B cell (primary cell): ENCODE results near the gene RTF2. TPM values are rescaled to one million over a fixed set of nuclear protein-coding genes. Genes with fewer than 3 reads are reported as not detected.

Experiments used
- ATAC-seq: fragments of 200-7000 bp; cut with Tn5 transposase; one replicate; pipeline ENCODE4 v1.10.0; 2021; ENCODE audit warnings: low read depth, mild to moderate bottlenecking, moderate number of reproducible peaks, moderate library complexity
- CTCF ChIA-PET: fragments of 350-600 bp; sonication (Branson Sonifier 250); formaldehyde crosslinking; loops from one replicate; lab custom pipeline; 2021; ENCODE audit warnings: antibody characterized with exemption, inconsistent platforms; lab: Charles Lee
- POLR2A ChIA-PET: fragments of 350-600 bp; sonication (Branson Sonifier 250); formaldehyde crosslinking; loops from one replicate; lab custom pipeline; 2021; ENCODE audit warnings: antibody characterized with exemption; lab: Charles Lee
- DNase-seq: peaks from one replicate; pipeline ENCODE4 v3.0.0; 2013
- H2AFZ ChIP-seq: 2 replicates; pipeline ENCODE4 v1.6.1; 2012; ENCODE audit warnings: mild to moderate bottlenecking, low read depth, low read length; ENCODE audit not compliant: insufficient read depth, poor library complexity, severe bottlenecking
- H3K27ac ChIP-seq, 2 donors: 1 replicate in 1 of 2; 2 replicates in 1 of 2; pipeline ENCODE4 v1.5.1; 2012 to 2013; ENCODE audit warnings: low read length in 2 of 2, mild to moderate bottlenecking in 2 of 2, moderate library complexity in 1 of 2
- H3K27me3 ChIP-seq, 4 experiments: fragments of 200-600 bp in 1 of 4; sonication (generic) in 1 of 4; replicated peaks in 1 of 4; 1 replicate in 2 of 4; 2 replicates in 2 of 4; pipeline versions ENCODE4 v1.6.1 to v1.7.0; 2013 to 2016; ENCODE audit warnings: low read length in 3 of 4, mild to moderate bottlenecking in 2 of 4, mixed read lengths in 1 of 4, moderate library complexity in 1 of 4; ENCODE audit not compliant: insufficient read depth in 4 of 4, control insufficient read depth in 3 of 4; ENCODE audit errors: control extremely low read depth in 1 of 4
- H3K36me3 ChIP-seq, 2 experiments: replicated peaks in 1 of 2; 1 replicate in 1 of 2; 2 replicates in 1 of 2; pipeline versions ENCODE4 v1.6.1 to v1.7.1; 2013; ENCODE audit warnings: low read length in 1 of 2; ENCODE audit not compliant: insufficient read depth in 2 of 2, control insufficient read depth in 1 of 2; ENCODE audit errors: control extremely low read depth in 1 of 2, extremely low read depth in 1 of 2
- H3K4me1 ChIP-seq, 2 donors: fragments of 200-600 bp in 1 of 2; sonication (generic) in 1 of 2; 1 replicate in 1 of 2; 2 replicates in 1 of 2; pipeline versions ENCODE4 v1.5.1 to v1.6.1; 2013 to 2017; ENCODE audit warnings: low read length in 2 of 2; ENCODE audit not compliant: control insufficient read depth in 2 of 2, insufficient read depth in 2 of 2
- H3K4me2 ChIP-seq: replicated peaks from 2 replicates; pipeline ENCODE3; 2012; ENCODE audit warnings: mild to moderate bottlenecking, low read depth, low read length; ENCODE audit not compliant: poor library complexity, severe bottlenecking
- H3K4me3 ChIP-seq, 5 experiments: fragments of 200-600 bp in 1 of 5; sonication (generic) in 1 of 5; 1 replicate in 3 of 5; 2 replicates in 2 of 5; pipeline versions ENCODE4 v1.5.1 to v1.7.0; 2011 to 2016; ENCODE audit warnings: low read length in 4 of 5, mild to moderate bottlenecking in 4 of 5, low read depth in 2 of 5, control low read depth in 1 of 5, moderate library complexity in 1 of 5; ENCODE audit not compliant: insufficient read depth in 1 of 5; ENCODE audit errors: control extremely low read depth in 1 of 5, extremely low read depth in 1 of 5
- H3K79me2 ChIP-seq: fragments of 200-600 bp; sonication (generic); one replicate; pipeline ENCODE4 v1.6.0; 2016; ENCODE audit warnings: low read length; ENCODE audit not compliant: control insufficient read depth, insufficient read depth
- H3K9ac ChIP-seq: fragments of 200-600 bp; sonication (generic); 2 replicates; pipeline ENCODE4 v1.6.1; 2017; ENCODE audit warnings: mild to moderate bottlenecking, low read length, moderate library complexity
- H3K9me3 ChIP-seq, 3 donors: one replicate each; pipeline versions ENCODE4 v1.6.1 to v1.7.1; 2013; ENCODE audit warnings: low read length in 2 of 3; ENCODE audit not compliant: control insufficient read depth in 2 of 3, insufficient read depth in 1 of 3; ENCODE audit errors: control extremely low read depth in 1 of 3
- H4K20me1 ChIP-seq: 2 replicates; pipeline ENCODE4 v1.6.0; 2012; ENCODE audit warnings: mild to moderate bottlenecking, low read length; ENCODE audit not compliant: insufficient read depth, control insufficient read depth, poor library complexity, severe bottlenecking
- H3K27ac Mint-ChIP-seq: one replicate; pipeline ENCODE4 v1.8.0; 2021; ENCODE audit warnings: mixed read lengths
- H3K27me3 Mint-ChIP-seq: one replicate; pipeline ENCODE4 v1.8.0; 2021; ENCODE audit warnings: mixed read lengths
- H3K4me1 Mint-ChIP-seq: one replicate; pipeline ENCODE4 v1.8.0; 2021; ENCODE audit warnings: mixed read lengths
- H3K4me3 Mint-ChIP-seq: one replicate; pipeline ENCODE4 v1.8.0; 2021; ENCODE audit warnings: mixed read lengths
- H3K9me3 Mint-ChIP-seq: one replicate; pipeline ENCODE4 v1.8.0; 2022; ENCODE audit warnings: mixed read lengths; ENCODE audit not compliant: insufficient read depth
- EZH2 ChIP-seq: IDR thresholded peaks from 2 replicates; pipeline ENCODE4 v1.6.1; 2012; ENCODE audit warnings: borderline replicate concordance, low read depth, mild to moderate bottlenecking, moderate library complexity, low read length; ENCODE audit not compliant: insufficient read depth, poor library complexity, severe bottlenecking
- WGBS: methylation state at CpG from one replicate; pipeline ENCODE4 v1.1.5; 2013; ENCODE audit warnings: missing lambda C conversion rate; ENCODE audit not compliant: insufficient coverage; 5-methylcytosine and 5-hydroxymethylcytosine counted together
- intact Hi-C: fragments of 100-400 bp; cut with micrococcal nuclease; formaldehyde crosslinking; loops from one replicate; pipeline ENCODE4 v1.10.0; 2022
- polyA plus RNA-seq: library from polyadenylated mRNA; depleted of rRNA; stranded (reverse); fragments of >200 nt; gene quantifications from 2 replicates; pipeline ENCODE4 v1.2.3, GENCODE V29; 2012
- small RNA-seq: library from RNA; depleted of rRNA; stranded (forward); fragments of <200 nt; gene quantifications from one replicate; pipeline ENCODE3, GENCODE V24; 2012; ENCODE audit warnings: low replicate concordance, low read depth; ENCODE audit not compliant: insufficient read length
- total RNA-seq, 2 donors: library from RNA; stranded (reverse); fragments of 120-200 nt in 1 of 2; gene quantifications; 1 replicate in 1 of 2; 2 replicates in 1 of 2; pipeline versions ENCODE4 v1.2.3 to v1.2.4, GENCODE V29; 2013 to 2022
- TF ChIP-seq, protein P1 (sequence below): fragments of 200-600 bp; IDR thresholded peaks from one replicate; pipeline ENCODE4 v1.8.0; 2022; ENCODE audit warnings: antibody characterized with exemption, mild to moderate bottlenecking

Gene RTF2
- total and polyA plus RNA-seq, 2 donors (not counting 1 experiment from before 2014, with no cell fraction given): 34.6 to 78.4 TPM

DNA sequence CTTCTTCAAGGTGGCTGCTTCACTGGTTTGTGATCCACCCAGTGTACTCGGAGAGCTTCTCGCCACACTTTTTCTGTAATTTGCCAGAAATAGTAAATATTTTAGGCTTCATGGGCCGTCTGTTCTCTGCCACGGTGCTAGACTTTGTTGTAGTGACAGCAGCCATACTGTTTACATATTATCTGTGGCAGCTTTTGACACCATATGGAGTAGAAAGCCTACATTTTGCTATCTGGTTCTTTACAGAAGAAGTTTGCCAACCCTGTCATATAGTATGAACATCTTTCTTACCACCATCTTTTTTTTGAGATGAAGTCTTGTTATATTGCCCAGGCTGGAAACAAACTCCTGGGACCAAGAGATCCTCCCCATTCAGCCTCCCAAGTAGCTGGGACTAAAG, 97.1 kb downstream of the RTF2 start:
- ATAC-seq: no peak
- TF ChIP-seq, protein P1, sequence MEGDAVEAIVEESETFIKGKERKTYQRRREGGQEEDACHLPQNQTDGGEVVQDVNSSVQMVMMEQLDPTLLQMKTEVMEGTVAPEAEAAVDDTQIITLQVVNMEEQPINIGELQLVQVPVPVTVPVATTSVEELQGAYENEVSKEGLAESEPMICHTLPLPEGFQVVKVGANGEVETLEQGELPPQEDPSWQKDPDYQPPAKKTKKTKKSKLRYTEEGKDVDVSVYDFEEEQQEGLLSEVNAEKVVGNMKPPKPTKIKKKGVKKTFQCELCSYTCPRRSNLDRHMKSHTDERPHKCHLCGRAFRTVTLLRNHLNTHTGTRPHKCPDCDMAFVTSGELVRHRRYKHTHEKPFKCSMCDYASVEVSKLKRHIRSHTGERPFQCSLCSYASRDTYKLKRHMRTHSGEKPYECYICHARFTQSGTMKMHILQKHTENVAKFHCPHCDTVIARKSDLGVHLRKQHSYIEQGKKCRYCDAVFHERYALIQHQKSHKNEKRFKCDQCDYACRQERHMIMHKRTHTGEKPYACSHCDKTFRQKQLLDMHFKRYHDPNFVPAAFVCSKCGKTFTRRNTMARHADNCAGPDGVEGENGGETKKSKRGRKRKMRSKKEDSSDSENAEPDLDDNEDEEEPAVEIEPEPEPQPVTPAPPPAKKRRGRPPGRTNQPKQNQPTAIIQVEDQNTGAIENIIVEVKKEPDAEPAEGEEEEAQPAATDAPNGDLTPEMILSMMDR: no peak
- TF ChIP-seq EZH2: no peak
- no peak for DNase-seq
- intact Hi-C loops: no loop called here
- H3K4me2 ChIP-seq: no peak overlapping the region
- no peaks in the 10 kb centered on the region for H3K9me3 ChIP-seq
- H2AFZ ChIP-seq: no peak overlapping the region
- WGBS: no CpG with 5 or more reads among the region's 4 CpGs
- H3K36me3 ChIP-seq: no peaks in the 10 kb centered on the region
- no peaks in the 10 kb centered on the region for H3K4me1 ChIP-seq
- no peak overlapping the region for H3K27ac ChIP-seq
- ChIA-PET CTCF (interaction anchor here (1.2 kb wide), 1 partner anchor 15 kb away, joined by 5 read pairs; no protein-coding TSS in a partner anchor), POLR2A (no interaction called here)
- H3K27me3 ChIP-seq: no peaks in the 10 kb centered on the region
- H3K79me2 ChIP-seq: no peaks in the 10 kb centered on the region
- no peak overlapping the region for H3K9ac ChIP-seq
- H3K4me3 ChIP-seq: no peak overlapping the region
- no peaks in the 10 kb centered on the region for H3K9me3 Mint-ChIP-seq
- H3K27me3 Mint-ChIP-seq: peaks cover 5% of the 10 kb centered on the region
- H3K4me1 Mint-ChIP-seq: no peaks in the 10 kb centered on the region
- H3K27ac Mint-ChIP-seq: no peak overlapping the region
- no peaks in the 10 kb centered on the region for H4K20me1 ChIP-seq
- H3K4me3 Mint-ChIP-seq: no peak overlapping the region

DNA sequence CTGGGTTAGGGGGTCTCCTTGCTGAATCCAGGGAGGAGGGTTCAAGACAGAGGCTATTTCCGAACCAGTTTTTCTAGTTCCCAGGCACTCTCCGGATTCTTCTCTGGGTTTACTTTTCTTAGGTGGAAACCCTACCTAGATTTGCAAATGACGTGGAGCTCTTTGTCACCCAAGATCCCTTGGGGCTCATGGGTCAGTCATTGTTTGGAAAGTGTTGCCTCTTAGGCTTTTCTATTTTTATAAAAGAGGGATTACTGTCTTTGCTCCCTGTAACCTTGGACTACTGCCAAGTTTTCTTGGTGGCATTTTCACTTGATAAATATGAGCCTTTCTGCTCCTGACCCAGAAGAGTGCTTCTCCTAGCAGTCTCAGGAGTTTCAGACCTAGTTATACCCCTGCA, 98.2 kb downstream of the RTF2 start:
- Mint-ChIP-seq H3K27ac (no peak overlapping the region), H3K27me3 (peaks cover 11% of the 10 kb centered on the region), H3K4me3 (no peak overlapping the region), H3K4me1 (no peaks in the 10 kb centered on the region), H3K9me3 (no peaks in the 10 kb centered on the region)
- Histone ChIP-seq H4K20me1 (no peaks in the 10 kb centered on the region), H2AFZ (no peak overlapping the region), H3K27ac (no peak overlapping the region), H3K4me3 (no peak overlapping the region), H3K36me3 (no peaks in the 10 kb centered on the region), H3K79me2 (no peaks in the 10 kb centered on the region), H3K4me2 (no peak overlapping the region), H3K9ac (no peak overlapping the region), H3K27me3 (peaks cover 0 to 3% (median 0%) of the 10 kb centered on the region in 4 experiments), H3K4me1 (no peaks in the 10 kb centered on the region), H3K9me3 (no peaks in the 10 kb centered on the region)
- TF ChIP-seq EZH2: no peak
- TF ChIP-seq, protein P1: no peak
- DNase-seq (no peak), ATAC-seq (no peak)
- POLR2A ChIA-PET: no interaction called here
- intact Hi-C loops: no loop called here
- 73% methylated on average over 3 of the region's 3 CpGs for WGBS
- CTCF ChIA-PET: interaction anchor here (1.2 kb wide), 1 partner anchor 16 kb away, joined by 5 read pairs; no protein-coding TSS in a partner anchor

Small RNAs within 50 kb of the gene (small RNA-seq; reads per million reads assigned to genes)
- gene RPL39P: not detected

Other genes starting within 250 kb of the RTF2 start
- not detected in 2 replicates for gene MC3R, start 219.9 kb upstream of the RTF2 start, total RNA-seq
- gene MC3R, start 219.9 kb upstream of the RTF2 start, polyA plus RNA-seq: not detected in 2 replicates
- 10.5 and 13.6 TPM in 2 replicates for gene FAM210B, start 109.7 kb upstream of the RTF2 start, total RNA-seq
- gene FAM210B, start 109.7 kb upstream of the RTF2 start, polyA plus RNA-seq: 3.9 and 4.0 TPM in 2 replicates
- 3.6 and 3.9 TPM in 2 replicates for gene AURKA, start 76.4 kb upstream of the RTF2 start, total RNA-seq
- 0.59 and 0.86 TPM in 2 replicates for gene AURKA, start 76.4 kb upstream of the RTF2 start, polyA plus RNA-seq
- 31.9 and 33.8 TPM in 2 replicates for gene CSTF1, start 76.0 kb upstream of the RTF2 start, total RNA-seq
- gene CSTF1, start 76.0 kb upstream of the RTF2 start, polyA plus RNA-seq: 12.4 and 18.3 TPM in 2 replicates
- gene CASS4, start 56.4 kb upstream of the RTF2 start, total RNA-seq: 0.42 and 0.53 TPM in 2 replicates
- gene CASS4, start 56.4 kb upstream of the RTF2 start, polyA plus RNA-seq: 0.17 and 0.45 TPM in 2 replicates
- gene FAM209A, start 56.1 kb downstream of the RTF2 start, total RNA-seq: 3.3 and 4.9 TPM in 2 replicates
- 4.8 and 5.5 TPM in 2 replicates for gene FAM209A, start 56.1 kb downstream of the RTF2 start, polyA plus RNA-seq
- 1.9 and 2.2 TPM in 2 replicates for gene FAM209B, start 64.6 kb downstream of the RTF2 start, total RNA-seq
- 2.0 and 3.0 TPM in 2 replicates for gene FAM209B, start 64.6 kb downstream of the RTF2 start, polyA plus RNA-seq
- gene TFAP2C, start 160.7 kb downstream of the RTF2 start, total RNA-seq: not detected in 2 replicates
- gene TFAP2C, start 160.7 kb downstream of the RTF2 start, polyA plus RNA-seq: not detected in 2 replicates